ENCODE results near the gene NUDC. TPM values are rescaled to one million over a fixed set of nuclear protein-coding genes. Genes with fewer than 3 reads are reported as not detected.

Gene NUDC
- total RNA-seq, 1 experiment from 2014 or later: 118 TPM

DNA sequence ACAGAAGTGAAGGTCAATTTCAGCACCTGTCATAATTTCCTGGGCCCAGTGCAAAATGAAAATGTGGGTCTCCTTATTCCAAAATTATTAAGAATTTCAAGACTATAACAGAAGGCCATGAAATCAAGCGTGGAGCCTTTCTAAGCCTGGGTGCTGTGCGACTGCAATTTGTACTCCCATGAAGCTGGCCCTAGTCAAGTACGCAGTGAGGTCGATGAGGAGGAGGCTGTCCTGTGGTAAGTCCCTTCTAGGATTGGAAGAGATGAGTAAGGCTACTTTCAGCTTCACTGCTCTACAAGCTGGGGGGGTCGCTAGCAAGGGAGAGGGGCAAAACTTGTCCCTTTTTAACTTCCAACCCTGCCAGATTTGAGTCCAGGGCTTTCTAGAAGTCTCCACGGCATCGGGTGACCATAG is 410 bp upstream of the NUDC start:
- Histone ChIP-seq H2AK5ac (ENCODE audit: insufficient read length, low read length) (no peak overlapping the region), H4K91ac (ENCODE audit: insufficient read length, low read depth, low read length) (no peak overlapping the region), H3K14ac (ENCODE audit: insufficient read depth, low read length) (no peak overlapping the region), H3K79me1 (ENCODE audit: insufficient read depth, low read depth, low read length, poor library complexity, severe bottlenecking) (peaks cover 13% of the 10 kb centered on the region), H2BK20ac (ENCODE audit: low read depth, low read length, poor library complexity, severe bottlenecking) (no peak overlapping the region), H3K4ac (ENCODE audit: low read depth, low read length) (no peak overlapping the region), H2BK5ac (ENCODE audit: insufficient read length, low read length) (no peak overlapping the region), H4K8ac (replicated peaks; ENCODE audit: insufficient read length, low read depth, low read length) (no peak overlapping the region), H3K9me3 (ENCODE audit: control insufficient read depth, low read depth, low read length) (no peaks in the 10 kb centered on the region), H4K20me1 (ENCODE audit: control insufficient read depth, insufficient read depth, insufficient read length) (no peaks in the 10 kb centered on the region), H3K79me2 (ENCODE audit: insufficient read depth, low read length) (peaks cover 15% of the 10 kb centered on the region; the same call in 1 of the 2 replicates), H2AFZ (ENCODE audit: low read length) (no peak overlapping the region), H3K23ac (ENCODE audit: insufficient read length, low read depth, low read length) (no peak overlapping the region), H2BK15ac (ENCODE audit: low read depth, low read length) (no peak overlapping the region), H3K27me3 (ENCODE audit: insufficient read depth, low read length) (no peaks in the 10 kb centered on the region), H2BK12ac (ENCODE audit: insufficient read length, low read depth, low read length) (no peak overlapping the region), H4K5ac (ENCODE audit: insufficient read length, low read depth, low read length) (no peak overlapping the region), H3K18ac (ENCODE audit: insufficient read length, low read depth, low read length) (no peak overlapping the region), H3K56ac (ENCODE audit: insufficient read length, low read depth, low read length) (no peak overlapping the region), H3K4me2 (ENCODE audit: insufficient read depth, insufficient read length, low read length) (peak overlapping the region; percentile 94), H3K27ac (ENCODE audit: insufficient read length, low read depth, low read length) (no peak overlapping the region), H2BK120ac (ENCODE audit: low read depth, low read length, poor library complexity, severe bottlenecking) (no peak overlapping the region), H3K4me1 (ENCODE audit: insufficient read depth, low read length) (peaks cover 3% of the 10 kb centered on the region; the same call in 1 of the 2 replicates), H3K9ac (ENCODE audit: extremely low read depth, insufficient read length, low read length) (no peak overlapping the region), H3K23me2 (ENCODE audit: insufficient read length, low read depth, low read length, poor library complexity, severe bottlenecking) (peaks cover 7% of the 10 kb centered on the region), H3T11ph (ENCODE audit: low read length) (no peak overlapping the region)
- Mint-ChIP-seq H3K4me1 (peaks cover 18% of the 10 kb centered on the region in 2 experiments), H3K27ac (peak overlapping the region in 2 of 3 experiments; percentile 98; a peak in 3 of 7 replicates), H3K36me3 (ENCODE audit: insufficient read depth in 1 of 3, low read depth in 3 of 3) (peaks cover 14 to 29% (median 24%) of the 10 kb centered on the region in 3 experiments; a peak in 6 of 7 replicates), H3K9me3 (peaks cover 0 to 2% of the 10 kb centered on the region in 2 experiments; a peak in 1 of 5 replicates), H3K27me3 (ENCODE audit: low read depth) (peaks cover 6% of the 10 kb centered on the region), H3K4me3 (peak overlapping the region; percentile 93 to 96)
- WGBS (ENCODE audit: extremely low coverage, insufficient read length, low lambda C conversion rate): no CpG with 5 or more reads among the region's 7 CpGs
- no peak for DNase-seq
- TF ChIP-seq, protein P1, sequence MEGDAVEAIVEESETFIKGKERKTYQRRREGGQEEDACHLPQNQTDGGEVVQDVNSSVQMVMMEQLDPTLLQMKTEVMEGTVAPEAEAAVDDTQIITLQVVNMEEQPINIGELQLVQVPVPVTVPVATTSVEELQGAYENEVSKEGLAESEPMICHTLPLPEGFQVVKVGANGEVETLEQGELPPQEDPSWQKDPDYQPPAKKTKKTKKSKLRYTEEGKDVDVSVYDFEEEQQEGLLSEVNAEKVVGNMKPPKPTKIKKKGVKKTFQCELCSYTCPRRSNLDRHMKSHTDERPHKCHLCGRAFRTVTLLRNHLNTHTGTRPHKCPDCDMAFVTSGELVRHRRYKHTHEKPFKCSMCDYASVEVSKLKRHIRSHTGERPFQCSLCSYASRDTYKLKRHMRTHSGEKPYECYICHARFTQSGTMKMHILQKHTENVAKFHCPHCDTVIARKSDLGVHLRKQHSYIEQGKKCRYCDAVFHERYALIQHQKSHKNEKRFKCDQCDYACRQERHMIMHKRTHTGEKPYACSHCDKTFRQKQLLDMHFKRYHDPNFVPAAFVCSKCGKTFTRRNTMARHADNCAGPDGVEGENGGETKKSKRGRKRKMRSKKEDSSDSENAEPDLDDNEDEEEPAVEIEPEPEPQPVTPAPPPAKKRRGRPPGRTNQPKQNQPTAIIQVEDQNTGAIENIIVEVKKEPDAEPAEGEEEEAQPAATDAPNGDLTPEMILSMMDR (conservative IDR thresholded peaks at IDR 0.05): no peak
